Brain microvascular endothelial cell (primary cell): ENCODE data around the gene ATP1A1.

Experiments used
- DNase-seq: peaks from one replicate; pipeline ENCODE4 v3.0.0-alpha.2; 2020
- H3K27ac ChIP-seq: fragments of 250-450 bp; sonication (Bioruptor Pico); 2 replicates; pipeline ENCODE4 v1.5.1; 2020; ENCODE audit warnings: mild to moderate bottlenecking, moderate library complexity
- H3K27me3 ChIP-seq: fragments of 250-450 bp; sonication (Bioruptor Pico); replicated peaks from 2 replicates; pipeline ENCODE4 v1.5.1; 2020; ENCODE audit warnings: mild to moderate bottlenecking
- H3K36me3 ChIP-seq: fragments of 250-450 bp; sonication (Bioruptor Pico); replicated peaks from 2 replicates; pipeline ENCODE4 v1.5.1; 2020; ENCODE audit warnings: mild to moderate bottlenecking
- H3K4me3 ChIP-seq: 2 replicates; pipeline ENCODE4 v1.5.1; 2011; ENCODE audit warnings: low read depth, mild to moderate bottlenecking, control low read depth, low read length, moderate library complexity
- CTCF ChIP-seq: IDR thresholded peaks from 2 replicates; pipeline ENCODE4 v1.5.1; 2011; ENCODE audit warnings: low read depth, mild to moderate bottlenecking, moderate library complexity, low read length, control low read depth, inconsistent platforms; ENCODE audit errors: missing control alignments
- in situ Hi-C: cut with HindIII; loops from 2 replicates; pipeline ENCODE4 v1.10.0; 2017; ENCODE audit warnings: low sequenced_read_pairs, low pct_ligation_motif_present

ATP1A1 gene

GRCh38 chr1:116356067-116356466, 17.0 kb upstream of the ATP1A1 start:
- Histone ChIP-seq H3K36me3 (no peaks in the 10 kb centered on the region), H3K27me3 (no peaks in the 10 kb centered on the region), H3K4me3 (no peak overlapping the region), H3K27ac (peak overlapping the region; percentile 36)
- in situ Hi-C loops = no loop called here
- no peak for TF ChIP-seq CTCF
- DNase-seq = no peak

- in situ Hi-C loops = no loop called here
- Histone ChIP-seq H3K36me3 (no peaks in the 10 kb centered on the region), H3K27ac (peak overlapping the region; percentile 36), H3K4me3 (no peak overlapping the region), H3K27me3 (no peaks in the 10 kb centered on the region)
- peak; percentile 48 for DNase-seq
- no peak for TF ChIP-seq CTCF
Observed at GRCh38 chr1:116356673-116357072, 16.4 kb upstream of the ATP1A1 start.

- no peaks in the 10 kb centered on the region for H3K27me3 ChIP-seq
- H3K4me3 ChIP-seq = no peak overlapping the region
- DNase-seq = no peak
- TF ChIP-seq CTCF = no peak
- in situ Hi-C loops = no loop called here
- no peaks in the 10 kb centered on the region for H3K36me3 ChIP-seq
- H3K27ac ChIP-seq = peak overlapping the region; percentile 36
Observed at GRCh38 chr1:116357487-116357886, 15.6 kb upstream of the ATP1A1 start.

- H3K36me3 ChIP-seq = no peaks in the 10 kb centered on the region
- DNase-seq = peak; percentile 43
- in situ Hi-C loops = no loop called here
- H3K4me3 ChIP-seq = no peak overlapping the region
- H3K27me3 ChIP-seq = no peaks in the 10 kb centered on the region
- peak overlapping the region; percentile 12 for H3K27ac ChIP-seq
- no peak for TF ChIP-seq CTCF
Observed at GRCh38 chr1:116359060-116359830, 13.8 kb upstream of the ATP1A1 start.

GRCh38 chr1:116359871-116360270, 13.2 kb upstream of the ATP1A1 start:
- no peak for DNase-seq
- no peak for TF ChIP-seq CTCF
- no peak overlapping the region for H3K4me3 ChIP-seq
- H3K27me3 ChIP-seq = no peaks in the 10 kb centered on the region
- no peaks in the 10 kb centered on the region for H3K36me3 ChIP-seq
- in situ Hi-C loops = no loop called here
- H3K27ac ChIP-seq = no peak overlapping the region
